IPS-18a (cell line): ENCODE measurements around the gene TMEM95.

Experiments used
- H3K27ac ChIP-seq: one replicate; pipeline ENCODE4 v1.5.1; 2013; ENCODE audit warnings: low read length
- H3K27me3 ChIP-seq: one replicate; pipeline ENCODE4 v1.6.1; 2013; ENCODE audit warnings: mild to moderate bottlenecking, low read length; ENCODE audit not compliant: control insufficient read depth, insufficient read depth
- H3K36me3 ChIP-seq: one replicate; pipeline ENCODE4 v1.6.1; 2013; ENCODE audit warnings: low read depth, low read length; ENCODE audit not compliant: control insufficient read depth
- H3K4me1 ChIP-seq: one replicate; pipeline ENCODE4 v1.6.1; 2013; ENCODE audit warnings: low read depth, low read length; ENCODE audit not compliant: control insufficient read depth
- H3K4me3 ChIP-seq: one replicate; pipeline ENCODE4 v1.5.1; 2013; ENCODE audit warnings: low read length
- H3K9ac ChIP-seq: one replicate; pipeline ENCODE4 v1.6.1; 2013; ENCODE audit warnings: mild to moderate bottlenecking, low read length, moderate library complexity
- H3K9me3 ChIP-seq: one replicate; pipeline ENCODE4 v1.6.1; 2013; ENCODE audit warnings: low read depth, low read length; ENCODE audit not compliant: control insufficient read depth

Gene TMEM95

GRCh38 chr17:7314719-7315569 lies 40.0 kb upstream of the TMEM95 start, which contains the start of gene GPS2:
GPS2 (minus strand) TSS chr17:7315360; CDS start chr17:7315052, 308 bp downstream.
- Histone ChIP-seq H3K9ac (peak within 1 kb of the TSS; percentile 79), H3K9me3 (no peaks in the 10 kb centered on the region), H3K27ac (peak within 1 kb of the TSS; percentile 58), H3K4me1 (peaks cover 11% of the 10 kb centered on the region), H3K27me3 (no peaks in the 10 kb centered on the region), H3K4me3 (peak within 1 kb of the TSS; percentile 80), H3K36me3 (peaks cover 58% of the 10 kb centered on the region)

- H3K4me3 ChIP-seq: peak overlapping the region; percentile 80
- H3K36me3 ChIP-seq: peaks cover 56% of the 10 kb centered on the region
These were observed 39.3 kb upstream of the TMEM95 start for GRCh38 chr17:7315570-7316235.

GRCh38 chr17:7317161-7317803 lies 37.7 kb upstream of the TMEM95 start:
- Histone ChIP-seq H3K4me1 (peaks cover 11% of the 10 kb centered on the region), H3K36me3 (peaks cover 58% of the 10 kb centered on the region), H3K27me3 (no peaks in the 10 kb centered on the region), H3K9ac (no peak overlapping the region), H3K27ac (no peak overlapping the region), H3K4me3 (no peak overlapping the region), H3K9me3 (no peaks in the 10 kb centered on the region)

More at GRCh38 chr17:7315570-7316235, 39.3 kb upstream of the TMEM95 start:
- peaks cover 11% of the 10 kb centered on the region for H3K4me1 ChIP-seq
- no peaks in the 10 kb centered on the region for H3K27me3 ChIP-seq
- H3K9ac ChIP-seq: peak overlapping the region; percentile 79
- H3K9me3 ChIP-seq: no peaks in the 10 kb centered on the region
- H3K27ac ChIP-seq: peak overlapping the region; percentile 58

- peaks cover 58% of the 10 kb centered on the region for H3K36me3 ChIP-seq
- peaks cover 11% of the 10 kb centered on the region for H3K4me1 ChIP-seq
- no peak overlapping the region for H3K9ac ChIP-seq
- H3K9me3 ChIP-seq: no peaks in the 10 kb centered on the region
- no peak overlapping the region for H3K4me3 ChIP-seq
- H3K27ac ChIP-seq: no peak overlapping the region
- H3K27me3 ChIP-seq: no peaks in the 10 kb centered on the region
These were observed 36.7 kb upstream of the TMEM95 start for GRCh38 chr17:7318121-7318860.

- H3K27ac ChIP-seq: no peak overlapping the region
- H3K9ac ChIP-seq: no peak overlapping the region
- H3K36me3 ChIP-seq: peaks cover 60% of the 10 kb centered on the region
These were observed 33.5 kb upstream of the TMEM95 start for GRCh38 chr17:7321466-7321865.

GRCh38 chr17:7322520-7323194 lies 32.3 kb upstream of the TMEM95 start:
- H3K27ac ChIP-seq: no peak overlapping the region
- no peak overlapping the region for H3K4me3 ChIP-seq
- H3K27me3 ChIP-seq: no peaks in the 10 kb centered on the region
- H3K9me3 ChIP-seq: no peaks in the 10 kb centered on the region
- no peaks in the 10 kb centered on the region for H3K4me1 ChIP-seq
- no peak overlapping the region for H3K9ac ChIP-seq
- H3K36me3 ChIP-seq: peaks cover 53% of the 10 kb centered on the region

More at GRCh38 chr17:7321466-7321865, 33.5 kb upstream of the TMEM95 start:
- H3K4me3 ChIP-seq: no peak overlapping the region
- no peaks in the 10 kb centered on the region for H3K9me3 ChIP-seq
- no peaks in the 10 kb centered on the region for H3K27me3 ChIP-seq
- H3K4me1 ChIP-seq: no peaks in the 10 kb centered on the region

- peaks cover 45% of the 10 kb centered on the region for H3K36me3 ChIP-seq
- no peaks in the 10 kb centered on the region for H3K27me3 ChIP-seq
- no peaks in the 10 kb centered on the region for H3K9me3 ChIP-seq
- no peak overlapping the region for H3K4me3 ChIP-seq
- no peaks in the 10 kb centered on the region for H3K4me1 ChIP-seq
- H3K9ac ChIP-seq: no peak overlapping the region
- no peak overlapping the region for H3K27ac ChIP-seq
These were observed 31.1 kb upstream of the TMEM95 start for GRCh38 chr17:7323731-7324437.

- Histone ChIP-seq H3K4me1 (no peaks in the 10 kb centered on the region), H3K27ac (no peak overlapping the region), H3K9me3 (no peaks in the 10 kb centered on the region), H3K36me3 (peaks cover 45% of the 10 kb centered on the region), H3K4me3 (no peak overlapping the region), H3K27me3 (no peaks in the 10 kb centered on the region), H3K9ac (no peak overlapping the region)
These were observed 30.5 kb upstream of the TMEM95 start for GRCh38 chr17:7324438-7324779.

- Histone ChIP-seq H3K27ac (no peak overlapping the region), H3K27me3 (no peaks in the 10 kb centered on the region), H3K9me3 (no peaks in the 10 kb centered on the region), H3K36me3 (peaks cover 45% of the 10 kb centered on the region), H3K4me1 (no peaks in the 10 kb centered on the region), H3K4me3 (no peak overlapping the region), H3K9ac (no peak overlapping the region)
These were observed 29.9 kb upstream of the TMEM95 start for GRCh38 chr17:7325031-7325528.

- Histone ChIP-seq H3K27ac (no peak overlapping the region), H3K4me3 (no peak overlapping the region), H3K4me1 (no peaks in the 10 kb centered on the region), H3K27me3 (no peaks in the 10 kb centered on the region), H3K9me3 (no peaks in the 10 kb centered on the region), H3K36me3 (peaks cover 34% of the 10 kb centered on the region), H3K9ac (no peak overlapping the region)
These were observed 28.8 kb upstream of the TMEM95 start for GRCh38 chr17:7326186-7326585.
